Mucosa of rectum (tissue), 2 donors: ENCODE results near the gene ZNF311.

Experiments used
- H3K27ac ChIP-seq, 2 donors: one replicate each; pipeline ENCODE4 v1.7.0; 2013; ENCODE audit warnings: inconsistent platforms in 2 of 2, low read depth in 2 of 2, low read length in 2 of 2
- H3K27me3 ChIP-seq, 2 donors: one replicate each; pipeline ENCODE4 v1.7.0; 2013; ENCODE audit warnings: low read length in 2 of 2; ENCODE audit not compliant: control insufficient read depth in 2 of 2, insufficient read depth in 2 of 2
- H3K36me3 ChIP-seq, 2 donors: one replicate each; pipeline ENCODE4 v1.7.0; 2013; ENCODE audit warnings: low read length in 2 of 2; ENCODE audit not compliant: control insufficient read depth in 2 of 2, insufficient read depth in 2 of 2
- H3K4me1 ChIP-seq, 2 donors: one replicate each; pipeline ENCODE4 v1.7.0; 2013; ENCODE audit warnings: low read length in 2 of 2, mild to moderate bottlenecking in 1 of 2; ENCODE audit not compliant: control insufficient read depth in 2 of 2, insufficient read depth in 2 of 2
- H3K4me3 ChIP-seq, 2 donors: one replicate each; pipeline ENCODE4 v1.7.0; 2013; ENCODE audit warnings: low read length in 2 of 2
- H3K9ac ChIP-seq, 2 donors: one replicate each; pipeline ENCODE4 v1.7.0; 2013; ENCODE audit warnings: low read length in 2 of 2, low read depth in 1 of 2, mild to moderate bottlenecking in 1 of 2
- H3K9me3 ChIP-seq, 2 donors: one replicate each; pipeline ENCODE4 v1.7.0; 2013; ENCODE audit warnings: low read length in 2 of 2; ENCODE audit not compliant: control insufficient read depth in 2 of 2
- donor health status: healthy.
- donor health status: Normal muscosa, but diverticular disease.

ZNF311 gene

GRCh38 chr6:29016559-29017427, 11.7 kb upstream of the ZNF311 start:
- Histone ChIP-seq H3K27me3 (peaks cover 5 to 13% of the 10 kb centered on the region in 2 donors), H3K4me3 (peak overlapping the region; percentile 81 to 84), H3K36me3 (no peaks in the 10 kb centered on the region), H3K27ac (no peak overlapping the region), H3K4me1 (peaks cover 8 to 12% of the 10 kb centered on the region in 2 donors), H3K9me3 (no peaks in the 10 kb centered on the region), H3K9ac (peak overlapping the region; percentile 38 to 63)

GRCh38 chr6:29014729-29015608, 9.9 kb upstream of the ZNF311 start:
- Histone ChIP-seq H3K4me1 (peaks cover 8 to 14% of the 10 kb centered on the region in 2 donors), H3K27me3 (peaks cover 5 to 13% of the 10 kb centered on the region in 2 donors), H3K9me3 (no peaks in the 10 kb centered on the region), H3K27ac (no peak overlapping the region), H3K9ac (no peak overlapping the region), H3K36me3 (no peaks in the 10 kb centered on the region), H3K4me3 (no peak overlapping the region)

- Histone ChIP-seq H3K9ac (peak overlapping the region in 1 of 2 donors; percentile 19), H3K4me3 (peak overlapping the region; percentile 56 to 64), H3K27ac (no peak overlapping the region), H3K27me3 (peaks cover 5 to 13% of the 10 kb centered on the region in 2 donors), H3K9me3 (no peaks in the 10 kb centered on the region), H3K4me1 (peaks cover 4 to 6% of the 10 kb centered on the region in 2 donors), H3K36me3 (no peaks in the 10 kb centered on the region)
Observed at GRCh38 chr6:29011276-29011734, 6.2 kb upstream of the ZNF311 start.

GRCh38 chr6:29009358-29009757, 4.2 kb upstream of the ZNF311 start:
- Histone ChIP-seq H3K9ac (no peak overlapping the region), H3K4me3 (no peak overlapping the region), H3K4me1 (peaks cover 2% of the 10 kb centered on the region in 2 donors), H3K27ac (no peak overlapping the region), H3K27me3 (peaks cover 5 to 13% of the 10 kb centered on the region in 2 donors), H3K9me3 (no peaks in the 10 kb centered on the region), H3K36me3 (no peaks in the 10 kb centered on the region)

GRCh38 chr6:29008089-29008488, 3.0 kb upstream of the ZNF311 start:
- no peak overlapping the region for H3K4me3 ChIP-seq
- no peak overlapping the region for H3K27ac ChIP-seq
- H3K27me3 ChIP-seq, result peaks cover 5 to 10% of the 10 kb centered on the region in 2 donors
- H3K36me3 ChIP-seq, result no peaks in the 10 kb centered on the region
- H3K4me1 ChIP-seq, result peaks cover 2% of the 10 kb centered on the region in 2 donors
- H3K9me3 ChIP-seq, result no peaks in the 10 kb centered on the region
- H3K9ac ChIP-seq, result no peak overlapping the region

GRCh38 chr6:28996844-28997510, 8.1 kb downstream of the ZNF311 start:
- Histone ChIP-seq H3K36me3 (peaks cover 0 to 2% of the 10 kb centered on the region in 2 donors), H3K9me3 (no peaks in the 10 kb centered on the region), H3K27me3 (no peaks in the 10 kb centered on the region), H3K4me3 (no peak overlapping the region), H3K27ac (no peak overlapping the region), H3K9ac (no peak overlapping the region), H3K4me1 (no peaks in the 10 kb centered on the region)

- no peak overlapping the region for H3K9ac ChIP-seq
- no peaks in the 10 kb centered on the region for H3K27me3 ChIP-seq
- H3K4me1 ChIP-seq, result no peaks in the 10 kb centered on the region
- peaks cover 0 to 2% of the 10 kb centered on the region in 2 donors for H3K36me3 ChIP-seq
- H3K9me3 ChIP-seq, result no peaks in the 10 kb centered on the region
- no peak overlapping the region for H3K27ac ChIP-seq
- H3K4me3 ChIP-seq, result no peak overlapping the region
Observed at GRCh38 chr6:28995093-28995650, 9.9 kb downstream of the ZNF311 start.

GRCh38 chr6:28988536-28989311, 16.4 kb downstream of the ZNF311 start:
- peaks cover 0 to 8% of the 10 kb centered on the region in 2 donors for H3K4me1 ChIP-seq
- H3K36me3 ChIP-seq, result no peaks in the 10 kb centered on the region
- peaks cover 3 to 4% of the 10 kb centered on the region in 2 donors for H3K27me3 ChIP-seq
- H3K27ac ChIP-seq, result no peak overlapping the region
- H3K4me3 ChIP-seq, result peak overlapping the region in 1 of 2 donors; percentile 54
- H3K9ac ChIP-seq, result no peak overlapping the region
- H3K9me3 ChIP-seq, result no peaks in the 10 kb centered on the region
